WTC11 (cell line): ENCODE measurements around the gene FHOD3.

Experiments used
- CREB1 ChIP-seq: sonication (generic); formaldehyde crosslinking; IDR thresholded peaks from 2 replicates; pipeline ENCODE4 v1.8.0; 2023; ENCODE audit warnings: mild to moderate bottlenecking, missing genetic modification reagents
- CTCF ChIP-seq: fragments of 200-600 bp; IDR thresholded peaks from 2 replicates; pipeline ENCODE4 v1.8.0; 2022; ENCODE audit warnings: antibody characterized with exemption
- MAX ChIP-seq: sonication (generic); formaldehyde crosslinking; IDR thresholded peaks from 2 replicates; pipeline ENCODE4 v1.8.0; 2022; ENCODE audit warnings: mild to moderate bottlenecking, missing genetic modification reagents
- MYBL2 ChIP-seq: sonication (generic); formaldehyde crosslinking; IDR thresholded peaks from 2 replicates; pipeline ENCODE4 v1.8.1; 2023; ENCODE audit warnings: mild to moderate bottlenecking, moderate library complexity, missing genetic modification reagents

GRCh38 chr18:36321658-36322407 is 24.3 kb downstream of the FHOD3 start:
- TF ChIP-seq CREB1 (CRISPR knock-in tag) (no peak), CTCF (no peak), MYBL2 (CRISPR knock-in tag) (no peak), MAX (CRISPR knock-in tag) (no peak)
